ENCODE results near the gene ENDOV. TPM values are rescaled to one million over a fixed set of nuclear protein-coding genes. Genes with fewer than 3 reads are reported as not detected.

ENDOV gene
- total RNA-seq, 1 donor from 2014 or later: 28.1 TPM

DNA sequence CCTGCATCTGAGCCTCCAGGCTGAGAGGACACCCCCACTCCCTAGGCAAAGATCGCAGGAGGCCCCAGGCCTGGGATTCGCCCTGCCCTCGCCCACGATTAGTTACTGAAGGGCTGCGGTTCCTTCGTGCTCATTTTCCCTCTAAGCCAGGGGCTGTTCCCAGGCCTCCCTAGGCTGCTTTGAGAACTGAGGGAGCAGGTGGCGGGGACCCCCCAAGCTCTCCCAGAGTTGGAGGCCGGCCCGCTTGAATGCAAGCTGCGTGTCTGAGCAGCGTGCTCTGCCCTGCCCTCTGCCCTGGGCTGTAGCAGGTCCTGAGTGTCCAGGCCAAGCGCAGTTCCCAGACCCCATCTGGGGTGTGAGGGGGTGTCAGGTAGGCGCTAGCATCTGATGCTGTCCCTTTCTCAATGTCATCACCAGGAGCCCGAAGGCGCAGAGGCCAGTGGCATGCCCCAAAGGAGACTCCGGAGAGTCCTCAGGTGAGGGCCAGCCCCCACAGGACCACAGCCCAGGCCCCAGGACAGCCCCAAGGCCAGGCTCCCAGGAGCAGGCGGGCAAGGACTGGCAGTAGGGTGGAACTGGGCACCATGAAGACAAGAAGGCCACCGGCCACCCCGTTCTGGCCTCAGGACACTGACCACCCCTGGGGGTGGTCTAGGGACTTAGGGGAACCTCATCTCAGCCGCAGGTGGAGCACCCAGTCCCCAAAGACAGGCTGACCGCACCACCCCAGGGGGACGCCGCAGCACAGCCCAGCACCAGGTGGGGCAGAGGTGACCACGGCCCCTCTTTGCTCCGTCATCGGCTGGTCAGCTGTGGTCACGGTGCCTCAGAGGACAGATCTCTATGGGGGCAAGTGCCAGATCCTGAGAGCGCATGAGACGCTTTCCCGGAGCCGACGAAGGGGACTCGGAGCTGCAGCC is 14.6 kb downstream of the ENDOV start:
- no peaks in the 10 kb centered on the region for H3K36me3 Mint-ChIP-seq (ENCODE audit: low read depth)
- no peaks in the 10 kb centered on the region for H3K27me3 Mint-ChIP-seq
- intact Hi-C loops (cut with micrococcal nuclease): loop anchor here (5.0 kb wide), 1 partner anchor 308 kb away; no protein-coding TSS in a partner anchor
- H3K27ac Mint-ChIP-seq: no peak overlapping the region
- ChIA-PET POLR2A (no interaction called here), CTCF (no interaction called here)
- H3K9me3 Mint-ChIP-seq: no peaks in the 10 kb centered on the region
- DNase-seq (no peak), ATAC-seq (ENCODE audit: low read depth) (no peak)
- H3K4me3 Mint-ChIP-seq: no peak overlapping the region
- TF ChIP-seq, protein P1, sequence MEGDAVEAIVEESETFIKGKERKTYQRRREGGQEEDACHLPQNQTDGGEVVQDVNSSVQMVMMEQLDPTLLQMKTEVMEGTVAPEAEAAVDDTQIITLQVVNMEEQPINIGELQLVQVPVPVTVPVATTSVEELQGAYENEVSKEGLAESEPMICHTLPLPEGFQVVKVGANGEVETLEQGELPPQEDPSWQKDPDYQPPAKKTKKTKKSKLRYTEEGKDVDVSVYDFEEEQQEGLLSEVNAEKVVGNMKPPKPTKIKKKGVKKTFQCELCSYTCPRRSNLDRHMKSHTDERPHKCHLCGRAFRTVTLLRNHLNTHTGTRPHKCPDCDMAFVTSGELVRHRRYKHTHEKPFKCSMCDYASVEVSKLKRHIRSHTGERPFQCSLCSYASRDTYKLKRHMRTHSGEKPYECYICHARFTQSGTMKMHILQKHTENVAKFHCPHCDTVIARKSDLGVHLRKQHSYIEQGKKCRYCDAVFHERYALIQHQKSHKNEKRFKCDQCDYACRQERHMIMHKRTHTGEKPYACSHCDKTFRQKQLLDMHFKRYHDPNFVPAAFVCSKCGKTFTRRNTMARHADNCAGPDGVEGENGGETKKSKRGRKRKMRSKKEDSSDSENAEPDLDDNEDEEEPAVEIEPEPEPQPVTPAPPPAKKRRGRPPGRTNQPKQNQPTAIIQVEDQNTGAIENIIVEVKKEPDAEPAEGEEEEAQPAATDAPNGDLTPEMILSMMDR (IDR thresholded peaks at IDR 0.05): no peak
- peaks cover 20% of the 10 kb centered on the region for H3K4me1 Mint-ChIP-seq

DNA sequence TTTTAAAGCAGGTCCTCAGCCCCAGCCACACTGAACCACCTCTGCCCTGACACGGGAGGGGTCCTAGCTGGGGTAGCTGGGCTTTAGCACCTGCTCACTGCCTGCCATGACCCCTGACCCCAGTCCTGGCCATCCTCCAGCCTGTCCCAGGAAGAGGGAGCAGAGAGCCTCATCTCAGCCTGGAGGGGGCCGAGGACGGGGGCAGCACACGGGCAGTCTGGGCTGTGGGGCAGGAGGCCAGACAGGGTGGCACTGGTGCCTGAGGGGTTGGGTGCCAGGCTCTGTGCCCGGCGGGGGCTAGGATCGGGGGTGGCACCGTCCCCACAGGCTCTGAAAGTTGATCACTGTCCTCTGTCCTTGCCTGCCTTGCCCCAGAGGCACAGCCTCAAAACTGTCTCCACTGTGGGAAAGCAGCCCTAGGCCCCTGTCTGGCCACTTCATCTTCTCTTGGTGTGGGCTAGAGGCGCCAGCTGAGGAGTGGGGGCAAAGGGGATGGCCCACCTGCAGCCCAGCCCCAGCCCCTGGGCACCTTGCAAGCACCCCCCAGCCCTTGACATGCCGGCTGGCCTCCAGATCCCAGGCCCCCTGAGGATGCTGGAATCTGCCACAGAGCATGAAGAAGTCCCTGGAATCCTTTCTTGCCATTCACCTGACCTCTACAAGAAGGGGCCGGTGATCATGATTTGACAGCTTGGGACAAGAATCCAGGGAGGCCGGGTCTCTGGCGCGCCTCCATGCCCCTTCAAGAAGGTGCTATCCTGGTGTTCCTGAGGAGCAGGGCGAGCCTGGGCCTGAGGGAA is 15.7 kb downstream of the ENDOV start:
- intact Hi-C loops (cut with micrococcal nuclease): no loop called here
- CTCF ChIA-PET: no interaction called here
- Mint-ChIP-seq H3K36me3 (ENCODE audit: low read depth) (no peaks in the 10 kb centered on the region), H3K4me3 (no peak overlapping the region), H3K9me3 (no peaks in the 10 kb centered on the region), H3K27ac (no peak overlapping the region), H3K4me1 (peaks cover 13% of the 10 kb centered on the region), H3K27me3 (no peaks in the 10 kb centered on the region)
- POLR2A ChIA-PET: no interaction called here
- DNase-seq: no peak
- TF ChIP-seq, protein P1 (IDR thresholded peaks at IDR 0.05): no peak
- no peak for ATAC-seq (ENCODE audit: low read depth)

DNA sequence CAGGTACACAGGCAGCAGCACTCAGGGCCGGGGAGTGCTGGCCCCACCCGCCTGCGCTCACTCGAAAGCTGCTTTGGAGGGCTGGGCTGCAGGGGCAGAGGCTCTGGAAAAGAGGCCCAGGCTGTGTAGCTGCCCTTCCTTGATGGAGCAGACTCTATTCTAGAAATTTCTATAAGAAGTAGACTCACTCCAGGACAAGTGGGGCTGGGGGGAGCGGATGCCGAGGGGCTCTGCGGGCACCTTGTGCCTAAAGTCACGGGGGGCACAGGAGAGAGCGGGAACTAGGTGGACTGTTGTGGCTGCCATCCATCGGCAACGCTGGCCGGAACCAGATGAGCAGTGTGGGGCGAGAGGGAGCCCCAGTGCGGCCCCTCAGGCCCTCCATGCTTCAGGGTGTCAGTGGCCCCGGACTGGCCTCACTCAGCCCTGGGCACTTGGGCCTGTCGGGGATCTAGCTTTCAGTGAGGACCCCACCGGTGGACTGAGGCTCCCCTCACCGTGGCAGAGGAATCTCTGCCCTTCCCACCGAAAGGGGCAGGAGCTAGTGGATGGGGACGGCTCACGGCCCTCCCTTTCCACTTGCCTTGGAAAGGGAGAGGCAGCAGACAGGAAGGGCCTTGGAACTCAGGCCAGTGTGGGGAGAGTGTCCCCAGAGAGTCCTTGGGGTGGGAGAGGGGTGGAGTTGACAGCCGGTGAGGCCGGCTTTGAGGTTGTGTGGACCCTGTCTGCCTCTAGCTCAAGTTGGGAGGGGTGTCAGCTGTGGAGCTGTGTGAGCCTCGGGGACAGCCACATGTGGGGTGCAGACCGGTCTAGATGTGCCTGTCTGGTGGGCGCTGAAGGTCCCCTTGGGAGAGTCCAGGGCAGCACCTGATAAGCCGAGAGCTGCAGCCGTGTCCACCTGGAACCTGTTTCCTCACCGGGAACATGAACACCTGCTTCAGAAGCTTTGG is 16.6 kb downstream of the ENDOV start:
- no peak overlapping the region for H3K27ac Mint-ChIP-seq
- intact Hi-C loops (cut with micrococcal nuclease): no loop called here
- DNase-seq (no peak), ATAC-seq (ENCODE audit: low read depth) (no peak)
- TF ChIP-seq, protein P1 (IDR thresholded peaks at IDR 0.05): no peak
- ChIA-PET CTCF (interaction anchor here (0.8 kb wide), 1 partner anchor 539 kb away, joined by 3 read pairs; no protein-coding TSS in a partner anchor), POLR2A (no interaction called here)
- H3K27me3 Mint-ChIP-seq: no peaks in the 10 kb centered on the region
- peaks cover 7% of the 10 kb centered on the region for H3K9me3 Mint-ChIP-seq
- H3K4me3 Mint-ChIP-seq: no peak overlapping the region
- peaks cover 7% of the 10 kb centered on the region for H3K4me1 Mint-ChIP-seq
- no peaks in the 10 kb centered on the region for H3K36me3 Mint-ChIP-seq (ENCODE audit: low read depth)

DNA sequence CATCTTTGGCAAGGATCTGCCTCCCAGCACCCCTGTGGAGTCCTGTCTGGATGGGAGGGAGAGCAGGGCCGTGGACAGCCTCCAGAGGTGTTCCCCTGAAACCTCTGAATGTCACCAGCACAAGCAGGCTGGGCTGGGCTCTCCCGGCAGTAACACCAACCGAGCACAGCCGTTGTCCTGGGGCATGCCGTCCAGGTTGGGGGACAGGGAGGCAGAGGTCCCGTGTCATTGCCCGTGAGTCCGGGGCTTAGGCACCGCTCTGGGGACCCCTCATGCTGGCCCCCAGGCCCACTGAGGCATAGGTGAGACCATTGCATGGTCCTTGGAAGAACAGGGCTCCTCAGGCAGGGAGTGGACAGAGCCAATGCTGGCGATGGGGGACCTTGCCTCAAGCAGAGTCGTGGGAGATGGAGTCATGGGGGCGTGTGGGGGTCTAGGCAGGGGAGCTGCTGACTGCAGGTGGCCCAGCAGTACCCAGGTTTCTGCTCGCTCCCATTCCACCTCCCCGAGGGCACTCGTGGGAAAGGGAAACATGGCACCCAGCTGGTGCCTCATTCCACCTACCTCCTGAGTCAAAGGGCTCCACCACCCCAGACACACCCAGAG is 17.5 kb downstream of the ENDOV start:
- no peaks in the 10 kb centered on the region for H3K27me3 Mint-ChIP-seq
- H3K4me1 Mint-ChIP-seq: no peaks in the 10 kb centered on the region
- POLR2A ChIA-PET: interaction anchor here (0.6 kb wide), 1 partner anchor 413 kb away, joined by 4 read pairs; no protein-coding TSS in a partner anchor
- no peak overlapping the region for H3K27ac Mint-ChIP-seq
- peaks cover 7% of the 10 kb centered on the region for H3K9me3 Mint-ChIP-seq
- ATAC-seq (ENCODE audit: low read depth) (no peak), DNase-seq (no peak)
- TF ChIP-seq, protein P1 (IDR thresholded peaks at IDR 0.05): no peak
- H3K36me3 Mint-ChIP-seq (ENCODE audit: low read depth): no peaks in the 10 kb centered on the region
- H3K4me3 Mint-ChIP-seq: no peak overlapping the region
- CTCF ChIA-PET: interaction anchor here (0.8 kb wide), 1 partner anchor 538 kb away, joined by 3 read pairs; no protein-coding TSS in a partner anchor
- intact Hi-C loops (cut with micrococcal nuclease): no loop called here

Measured in activated B cell treated with CpG ODN at 0.5 μM for 24 hours (primary cell).